ENCODE measurements around the gene LZTR1. TPM values are rescaled to one million over a fixed set of nuclear protein-coding genes. Genes with fewer than 3 reads are reported as not detected.

The LZTR1 gene
- total RNA-seq, 1 donor from 2014 or later, result 56.7 TPM

- Histone ChIP-seq H3K27ac (no peak overlapping the region), H3K4me1 (no peaks in the 10 kb centered on the region), H3K4me3 (no peak overlapping the region), H3K27me3 (no peaks in the 10 kb centered on the region), H3K9me3 (no peaks in the 10 kb centered on the region), H3K36me3 (peaks cover 42% of the 10 kb centered on the region)
- DNase-seq (no peak), ATAC-seq (no peak)
- intact Hi-C loops (cut with DNase I), result no loop called here
- TF ChIP-seq, protein P1, sequence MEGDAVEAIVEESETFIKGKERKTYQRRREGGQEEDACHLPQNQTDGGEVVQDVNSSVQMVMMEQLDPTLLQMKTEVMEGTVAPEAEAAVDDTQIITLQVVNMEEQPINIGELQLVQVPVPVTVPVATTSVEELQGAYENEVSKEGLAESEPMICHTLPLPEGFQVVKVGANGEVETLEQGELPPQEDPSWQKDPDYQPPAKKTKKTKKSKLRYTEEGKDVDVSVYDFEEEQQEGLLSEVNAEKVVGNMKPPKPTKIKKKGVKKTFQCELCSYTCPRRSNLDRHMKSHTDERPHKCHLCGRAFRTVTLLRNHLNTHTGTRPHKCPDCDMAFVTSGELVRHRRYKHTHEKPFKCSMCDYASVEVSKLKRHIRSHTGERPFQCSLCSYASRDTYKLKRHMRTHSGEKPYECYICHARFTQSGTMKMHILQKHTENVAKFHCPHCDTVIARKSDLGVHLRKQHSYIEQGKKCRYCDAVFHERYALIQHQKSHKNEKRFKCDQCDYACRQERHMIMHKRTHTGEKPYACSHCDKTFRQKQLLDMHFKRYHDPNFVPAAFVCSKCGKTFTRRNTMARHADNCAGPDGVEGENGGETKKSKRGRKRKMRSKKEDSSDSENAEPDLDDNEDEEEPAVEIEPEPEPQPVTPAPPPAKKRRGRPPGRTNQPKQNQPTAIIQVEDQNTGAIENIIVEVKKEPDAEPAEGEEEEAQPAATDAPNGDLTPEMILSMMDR (IDR thresholded peaks at IDR 0.05), result no peak
Observed at GRCh38 chr22:20988573-20989322, 6.7 kb downstream of the LZTR1 start.

- intact Hi-C loops (cut with DNase I), result no loop called here
- DNase-seq, result no peak
- H3K4me1 ChIP-seq, result no peaks in the 10 kb centered on the region
Observed at GRCh38 chr22:20989323-20990138, 7.4 kb downstream of the LZTR1 start.

DNA sequence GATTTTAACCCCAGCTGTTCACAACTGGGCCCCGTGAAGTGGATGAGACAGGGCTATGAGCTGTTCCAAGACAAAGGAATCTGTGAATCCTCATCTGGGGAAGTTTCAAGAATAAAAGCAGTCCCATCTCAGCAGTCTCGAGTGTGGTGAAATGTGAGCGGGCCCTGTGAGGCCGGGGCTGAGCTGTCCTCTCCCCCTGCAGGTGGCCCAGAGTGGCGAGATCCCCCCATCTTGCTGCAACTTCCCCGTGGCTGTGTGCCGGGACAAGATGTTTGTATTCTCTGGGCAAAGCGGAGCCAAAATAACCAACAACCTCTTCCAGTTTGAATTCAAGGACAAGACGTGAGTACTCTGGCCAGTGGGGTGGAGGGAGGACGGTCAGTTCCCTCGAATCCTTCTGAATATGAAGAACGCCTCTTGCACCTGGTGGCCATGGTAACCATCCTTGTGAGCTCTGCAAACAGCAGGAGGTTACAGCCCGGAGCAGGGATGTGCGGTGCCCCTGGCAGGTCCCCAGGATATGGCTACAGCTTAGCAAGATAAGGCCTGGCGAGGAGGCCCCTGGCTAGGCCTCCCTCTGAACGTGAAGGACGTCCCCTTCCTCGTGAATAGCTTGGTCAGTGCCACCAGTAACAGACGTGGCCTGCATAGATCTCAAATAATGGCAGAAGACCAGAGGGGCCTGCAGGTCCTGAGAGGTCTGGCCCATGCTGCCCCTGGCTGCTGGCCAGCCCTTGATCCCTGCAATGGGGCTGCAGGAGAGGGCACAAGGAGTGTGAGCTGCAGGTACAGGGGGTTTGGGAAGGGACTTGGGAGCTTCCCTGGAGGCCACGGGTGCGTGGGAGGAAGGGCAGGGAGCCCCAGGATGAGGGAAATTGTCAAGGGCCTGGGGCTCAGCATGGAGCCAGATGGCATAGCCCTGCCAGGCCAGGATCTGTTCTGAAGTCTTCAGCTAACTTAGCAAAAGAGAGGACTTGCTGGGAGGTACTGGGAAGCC, 8.4 kb downstream of the LZTR1 start:
- Histone ChIP-seq H3K36me3 (peaks cover 44% of the 10 kb centered on the region), H3K9me3 (no peaks in the 10 kb centered on the region), H3K4me3 (no peak overlapping the region), H3K4me1 (no peaks in the 10 kb centered on the region), H3K27me3 (no peaks in the 10 kb centered on the region), H3K27ac (no peak overlapping the region)
- intact Hi-C loops (cut with DNase I), result no loop called here
- ATAC-seq, result no peak
- TF ChIP-seq, protein P1 (IDR thresholded peaks at IDR 0.05), result no peak
- no peak for DNase-seq

More at GRCh38 chr22:20989323-20990138, 7.4 kb downstream of the LZTR1 start:
- no peak overlapping the region for H3K4me3 ChIP-seq
- ATAC-seq, result no peak
- no peaks in the 10 kb centered on the region for H3K27me3 ChIP-seq
- TF ChIP-seq, protein P1 (IDR thresholded peaks at IDR 0.05), result no peak
- no peaks in the 10 kb centered on the region for H3K9me3 ChIP-seq
- no peak overlapping the region for H3K27ac ChIP-seq
- peaks cover 44% of the 10 kb centered on the region for H3K36me3 ChIP-seq

DNA sequence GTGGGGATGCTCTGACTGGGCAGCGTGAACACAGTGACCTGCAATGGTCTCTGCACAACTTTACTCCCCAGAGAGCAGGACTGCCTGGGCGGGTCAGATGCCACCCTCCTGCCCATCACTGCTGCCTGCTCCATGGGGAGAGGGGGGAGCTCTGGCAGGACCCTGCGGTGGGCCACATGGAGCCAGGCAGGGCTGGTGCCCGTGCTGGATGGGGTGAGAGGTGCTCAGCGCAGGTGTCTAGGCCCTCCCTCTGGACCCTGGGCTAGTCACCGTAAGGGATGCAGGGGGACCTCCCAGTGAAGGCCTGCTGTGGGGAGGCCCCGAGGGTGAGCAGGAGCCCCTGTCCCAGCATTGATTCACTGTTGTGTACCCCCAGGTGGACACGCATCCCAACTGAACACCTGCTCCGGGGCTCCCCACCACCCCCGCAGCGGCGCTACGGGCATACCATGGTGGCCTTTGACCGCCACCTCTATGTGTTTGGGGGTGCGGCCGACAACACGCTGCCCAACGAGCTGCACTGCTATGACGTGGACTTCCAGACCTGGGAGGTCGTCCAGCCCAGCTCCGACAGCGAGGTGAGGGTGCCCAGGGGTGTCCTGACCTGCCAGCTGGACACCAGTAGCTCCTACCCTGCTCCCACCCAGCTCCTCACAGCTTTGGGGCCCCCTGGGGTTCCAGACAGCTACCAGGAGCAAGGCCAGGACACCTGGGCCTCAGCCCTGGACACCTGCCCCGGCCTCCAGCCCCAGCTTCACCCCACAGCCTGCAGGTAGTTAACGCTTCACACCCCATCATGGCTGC, 9.4 kb downstream of the LZTR1 start:
- no peak overlapping the region for H3K27ac ChIP-seq
- TF ChIP-seq, protein P1 (IDR thresholded peaks at IDR 0.05), result no peak

More for the DNA sequence above, 9.4 kb downstream of the LZTR1 start:
- intact Hi-C loops (cut with DNase I), result no loop called here
- Histone ChIP-seq H3K36me3 (peaks cover 46% of the 10 kb centered on the region), H3K4me3 (no peak overlapping the region), H3K27me3 (no peaks in the 10 kb centered on the region), H3K9me3 (no peaks in the 10 kb centered on the region), H3K4me1 (no peaks in the 10 kb centered on the region)
- ATAC-seq (no peak), DNase-seq (no peak)
